ENCODE data around the gene NME1.
A peak's percentile ranks its signal among the peaks of the same experiment; 100 is the strongest.

GRCh38 chr17:51153210-51154072 lies at the start of gene NME1:
- TF ChIP-seq, protein P1, sequence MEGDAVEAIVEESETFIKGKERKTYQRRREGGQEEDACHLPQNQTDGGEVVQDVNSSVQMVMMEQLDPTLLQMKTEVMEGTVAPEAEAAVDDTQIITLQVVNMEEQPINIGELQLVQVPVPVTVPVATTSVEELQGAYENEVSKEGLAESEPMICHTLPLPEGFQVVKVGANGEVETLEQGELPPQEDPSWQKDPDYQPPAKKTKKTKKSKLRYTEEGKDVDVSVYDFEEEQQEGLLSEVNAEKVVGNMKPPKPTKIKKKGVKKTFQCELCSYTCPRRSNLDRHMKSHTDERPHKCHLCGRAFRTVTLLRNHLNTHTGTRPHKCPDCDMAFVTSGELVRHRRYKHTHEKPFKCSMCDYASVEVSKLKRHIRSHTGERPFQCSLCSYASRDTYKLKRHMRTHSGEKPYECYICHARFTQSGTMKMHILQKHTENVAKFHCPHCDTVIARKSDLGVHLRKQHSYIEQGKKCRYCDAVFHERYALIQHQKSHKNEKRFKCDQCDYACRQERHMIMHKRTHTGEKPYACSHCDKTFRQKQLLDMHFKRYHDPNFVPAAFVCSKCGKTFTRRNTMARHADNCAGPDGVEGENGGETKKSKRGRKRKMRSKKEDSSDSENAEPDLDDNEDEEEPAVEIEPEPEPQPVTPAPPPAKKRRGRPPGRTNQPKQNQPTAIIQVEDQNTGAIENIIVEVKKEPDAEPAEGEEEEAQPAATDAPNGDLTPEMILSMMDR (IDR thresholded peaks at IDR 0.05; ENCODE audit: extremely low read depth in 1 of 2, insufficient read depth in 1 of 2, low read depth in 1 of 2, low read length in 2 of 2), result peak; percentile 82 to 96
- no peak for TF ChIP-seq GATA2 (IDR thresholded peaks at IDR 0.05; ENCODE audit: insufficient read depth, insufficient read length, low read depth, low read length)
- peak; percentile 99 for TF ChIP-seq POLR2AphosphoS5 (IDR thresholded peaks at IDR 0.05; ENCODE audit: insufficient read depth, low read depth, low read length)
- TF ChIP-seq EZH2 (IDR thresholded peaks at IDR 0.05; ENCODE audit: borderline replicate concordance, low read depth, low read length, severe bottlenecking), result no peak
- peak; percentile 74 for TF ChIP-seq POLR2A (IDR thresholded peaks at IDR 0.05; ENCODE audit: low read depth, low read length)
- TF ChIP-seq MAX (IDR thresholded peaks at IDR 0.05; ENCODE audit: insufficient read depth, insufficient read length), result peak; percentile 96
